HEK293 (cell line): ENCODE results near the gene RABEP1.

Experiments used
- CTCF ChIA-PET: fragments of 350-600 bp; formaldehyde crosslinking; extraction: SDS; loops from one replicate; lab custom pipeline; 2021; ENCODE audit warnings: antibody characterized with exemption; lab: Yijun Ruan, JAX
- POLR2A ChIA-PET: fragments of 300-600 bp; formaldehyde crosslinking; extraction: SDS; loops from one replicate; lab custom pipeline; 2020; ENCODE audit warnings: antibody characterized with exemption, inconsistent platforms; lab: Yijun Ruan, JAX
- H3K27ac ChIP-seq: fragments of 200-500 bp; sonication (Bioruptor generic); 2 replicates; pipeline ENCODE4 v1.5.1; 2014; ENCODE audit warnings: low read depth, low read length, control low read depth, inconsistent platforms; ENCODE audit errors: extremely low read depth
- H3K36me3 ChIP-seq, 2 experiments: fragments of 200-500 bp in 1 of 2; sonication (Bioruptor generic) in 1 of 2; 1 replicate in 1 of 2; 2 replicates in 1 of 2; pipeline ENCODE4 v1.5.1; 2014 to 2017; ENCODE audit warnings: inconsistent platforms in 2 of 2, low read length in 2 of 2; ENCODE audit not compliant: control insufficient read depth in 2 of 2, insufficient read depth in 1 of 2
- H3K4me1 ChIP-seq: fragments of 200-500 bp; sonication (Bioruptor generic); 2 replicates; pipeline ENCODE4 v1.5.1; 2014; ENCODE audit warnings: mild to moderate bottlenecking, low read length, inconsistent platforms; ENCODE audit not compliant: control insufficient read depth, insufficient read depth
- H3K4me3 ChIP-seq: 2 replicates; pipeline ENCODE4 v1.5.1; 2011; ENCODE audit warnings: low read depth, mild to moderate bottlenecking, control low read depth, low read length, moderate library complexity
- H3K9me3 ChIP-seq: fragments of 200-500 bp; sonication (Bioruptor generic); 2 replicates; pipeline ENCODE4 v1.5.1; 2014; ENCODE audit warnings: low read depth, low read length, inconsistent platforms; ENCODE audit not compliant: control insufficient read depth, insufficient read depth
- FEZF1 ChIP-seq: fragments of 450-650 bp; formaldehyde crosslinking; IDR thresholded peaks from 2 replicates; pipeline ENCODE4 v1.5.1; 2016; ENCODE audit warnings: missing biosample characterization, missing genetic modification characterization
- KLF16 ChIP-seq: fragments of 450-650 bp; formaldehyde crosslinking; IDR thresholded peaks from 2 replicates; pipeline ENCODE4 v1.5.1; 2017; ENCODE audit warnings: missing biosample characterization, missing genetic modification characterization
- OSR2 ChIP-seq: fragments of 450-650 bp; formaldehyde crosslinking; IDR thresholded peaks from 2 replicates; pipeline ENCODE4 v1.5.1; 2016; ENCODE audit warnings: missing biosample characterization, missing genetic modification characterization
- OVOL3 ChIP-seq: fragments of 450-650 bp; formaldehyde crosslinking; IDR thresholded peaks from 2 replicates; pipeline ENCODE4 v1.5.1; 2016; ENCODE audit warnings: missing biosample characterization, missing genetic modification characterization
- PRDM1 ChIP-seq: fragments of 450-650 bp; formaldehyde crosslinking; IDR thresholded peaks from 2 replicates; pipeline ENCODE4; 2016; ENCODE audit warnings: missing biosample characterization, missing genetic modification characterization
- PRDM6 ChIP-seq: fragments of 450-650 bp; formaldehyde crosslinking; IDR thresholded peaks from 2 replicates; pipeline ENCODE4 v1.5.1; 2017; ENCODE audit warnings: missing biosample characterization, missing genetic modification characterization
- ZBTB10 ChIP-seq: fragments of 450-650 bp; formaldehyde crosslinking; IDR thresholded peaks from 2 replicates; pipeline ENCODE4 v1.5.1; 2016; ENCODE audit warnings: missing biosample characterization, missing genetic modification characterization
- ZEB2 ChIP-seq: fragments of 450-650 bp; formaldehyde crosslinking; IDR thresholded peaks from 2 replicates; pipeline ENCODE4 v1.5.1; 2016; ENCODE audit warnings: missing biosample characterization, missing genetic modification characterization
- ZNF112 ChIP-seq: fragments of 450-650 bp; formaldehyde crosslinking; IDR thresholded peaks from 2 replicates; pipeline ENCODE4 v1.5.0; 2017; ENCODE audit warnings: missing biosample characterization, missing genetic modification characterization
- ZNF311 ChIP-seq: fragments of 450-650 bp; formaldehyde crosslinking; IDR thresholded peaks from 2 replicates; pipeline ENCODE4 v1.5.1; 2017; ENCODE audit warnings: missing biosample characterization, missing genetic modification characterization, borderline replicate concordance
- ZNF423 ChIP-seq: fragments of 450-650 bp; formaldehyde crosslinking; IDR thresholded peaks from 2 replicates; pipeline ENCODE4 v1.5.1; 2016; ENCODE audit warnings: missing biosample characterization, missing genetic modification characterization
- ZNF510 ChIP-seq: fragments of 450-650 bp; formaldehyde crosslinking; IDR thresholded peaks from 2 replicates; pipeline ENCODE4 v1.5.1; 2018; ENCODE audit warnings: mild to moderate bottlenecking, missing genetic modification characterization, missing biosample characterization; ENCODE audit not compliant: insufficient replicate concordance
- ZNF529 ChIP-seq: fragments of 450-650 bp; formaldehyde crosslinking; IDR thresholded peaks from 2 replicates; pipeline ENCODE4 v1.5.1; 2017; ENCODE audit warnings: missing genetic modification characterization, missing biosample characterization; ENCODE audit not compliant: insufficient replicate concordance
- ZNF560 ChIP-seq: fragments of 450-650 bp; formaldehyde crosslinking; IDR thresholded peaks from 2 replicates; pipeline ENCODE4 v1.5.1; 2017; ENCODE audit warnings: missing biosample characterization, missing genetic modification characterization, borderline replicate concordance
- ZNF629 ChIP-seq: fragments of 450-650 bp; formaldehyde crosslinking; IDR thresholded peaks from 2 replicates; pipeline ENCODE4 v1.5.1; 2017; ENCODE audit warnings: missing biosample characterization, missing genetic modification characterization
- ZNF654 ChIP-seq: fragments of 450-650 bp; formaldehyde crosslinking; IDR thresholded peaks from 2 replicates; pipeline ENCODE4 v1.5.1; 2016; ENCODE audit warnings: low read depth, missing biosample characterization, missing genetic modification characterization
- ZNF658 ChIP-seq: fragments of 450-650 bp; formaldehyde crosslinking; IDR thresholded peaks from 2 replicates; pipeline ENCODE4; 2016; ENCODE audit warnings: missing biosample characterization, missing genetic modification characterization
- ZSCAN18 ChIP-seq: fragments of 450-650 bp; formaldehyde crosslinking; IDR thresholded peaks from 2 replicates; pipeline ENCODE4 v1.5.1; 2016; ENCODE audit warnings: missing biosample characterization, missing genetic modification characterization
- TF ChIP-seq, protein P1 (sequence below): fragments of 450-650 bp; formaldehyde crosslinking; conservative IDR thresholded peaks from 2 replicates; pipeline ENCODE4 v1.5.1; 2016; ENCODE audit warnings: low read depth, missing biosample characterization, missing genetic modification characterization
- TF ChIP-seq, protein P2 (sequence below): fragments of 450-650 bp; formaldehyde crosslinking; IDR thresholded peaks from 2 replicates; pipeline ENCODE4 v1.5.1; 2017; ENCODE audit warnings: missing biosample characterization, missing genetic modification characterization

The RABEP1 gene

DNA sequence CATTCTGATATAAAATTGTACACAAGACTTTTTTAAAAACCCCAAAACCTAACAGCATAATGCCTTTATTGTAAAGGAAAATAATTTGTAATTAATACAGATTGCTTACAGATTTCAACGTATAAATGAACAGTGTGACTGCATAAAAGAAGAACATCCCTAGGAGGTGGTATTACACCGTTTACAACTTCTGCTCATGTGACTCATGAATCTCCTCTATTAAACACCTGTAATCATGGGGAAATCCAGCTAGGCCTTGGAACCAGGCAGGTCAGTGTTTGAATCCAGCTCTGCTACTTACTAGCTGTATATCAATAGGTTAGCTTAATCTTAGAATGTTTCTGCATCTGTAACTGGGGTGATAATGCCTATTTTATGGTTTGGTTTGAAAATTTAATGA, 15.2 kb downstream of the RABEP1 start:
- no peak overlapping the region for H3K27ac ChIP-seq
- TF ChIP-seq ZNF654 = peak; percentile 32
- no peak for TF ChIP-seq ZNF311 (tag by site-specific recombination)

DNA sequence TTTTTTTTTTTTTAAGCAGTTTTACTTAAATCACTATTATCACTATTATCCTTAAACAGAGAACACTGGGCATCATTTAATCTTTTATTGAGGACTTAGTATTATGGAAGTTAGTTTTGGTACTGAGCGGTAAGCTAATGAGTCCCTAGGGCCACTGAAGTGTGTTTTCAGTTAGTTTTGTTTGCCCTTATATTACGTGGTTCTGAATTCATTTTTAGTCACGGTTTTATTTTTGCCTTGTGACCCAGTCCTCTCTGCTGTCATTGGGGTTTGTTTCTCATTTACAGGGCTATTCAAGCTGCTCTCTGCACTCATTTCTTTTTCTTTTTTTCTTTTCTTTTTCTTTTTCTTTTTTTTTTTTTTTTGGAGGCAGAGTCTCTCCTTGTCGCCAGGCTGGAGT, 17.3 kb downstream of the RABEP1 start:
- H3K4me3 ChIP-seq = no peak overlapping the region
- ChIA-PET CTCF (interaction anchor here (0.6 kb wide), 1 partner anchor 297 kb away, joined by 3 read pairs; no protein-coding TSS in a partner anchor), POLR2A (no interaction called here)
- H3K4me1 ChIP-seq = peaks cover 20% of the 10 kb centered on the region
- no peak overlapping the region for H3K27ac ChIP-seq
- TF ChIP-seq ZEB2 (tag by site-specific recombination) (no peak), ZSCAN18 (tag by site-specific recombination) (no peak), OVOL3 (tag by site-specific recombination) (no peak), ZNF112 (no peak), OSR2 (tag by site-specific recombination) (peak; percentile 40), KLF16 (tag by site-specific recombination) (no peak), ZBTB10 (tag by site-specific recombination) (no peak), PRDM1 (tag by site-specific recombination) (no peak), ZNF658 (tag by site-specific recombination) (no peak), ZNF629 (tag by site-specific recombination) (peak; percentile 72), ZNF423 (no peak), ZNF560 (tag by site-specific recombination) (no peak), ZNF529 (tag by site-specific recombination) (no peak), FEZF1 (tag by site-specific recombination) (no peak), ZNF510 (tag by site-specific recombination) (no peak), PRDM6 (tag by site-specific recombination) (peak; percentile 83)
- TF ChIP-seq, protein P1, sequence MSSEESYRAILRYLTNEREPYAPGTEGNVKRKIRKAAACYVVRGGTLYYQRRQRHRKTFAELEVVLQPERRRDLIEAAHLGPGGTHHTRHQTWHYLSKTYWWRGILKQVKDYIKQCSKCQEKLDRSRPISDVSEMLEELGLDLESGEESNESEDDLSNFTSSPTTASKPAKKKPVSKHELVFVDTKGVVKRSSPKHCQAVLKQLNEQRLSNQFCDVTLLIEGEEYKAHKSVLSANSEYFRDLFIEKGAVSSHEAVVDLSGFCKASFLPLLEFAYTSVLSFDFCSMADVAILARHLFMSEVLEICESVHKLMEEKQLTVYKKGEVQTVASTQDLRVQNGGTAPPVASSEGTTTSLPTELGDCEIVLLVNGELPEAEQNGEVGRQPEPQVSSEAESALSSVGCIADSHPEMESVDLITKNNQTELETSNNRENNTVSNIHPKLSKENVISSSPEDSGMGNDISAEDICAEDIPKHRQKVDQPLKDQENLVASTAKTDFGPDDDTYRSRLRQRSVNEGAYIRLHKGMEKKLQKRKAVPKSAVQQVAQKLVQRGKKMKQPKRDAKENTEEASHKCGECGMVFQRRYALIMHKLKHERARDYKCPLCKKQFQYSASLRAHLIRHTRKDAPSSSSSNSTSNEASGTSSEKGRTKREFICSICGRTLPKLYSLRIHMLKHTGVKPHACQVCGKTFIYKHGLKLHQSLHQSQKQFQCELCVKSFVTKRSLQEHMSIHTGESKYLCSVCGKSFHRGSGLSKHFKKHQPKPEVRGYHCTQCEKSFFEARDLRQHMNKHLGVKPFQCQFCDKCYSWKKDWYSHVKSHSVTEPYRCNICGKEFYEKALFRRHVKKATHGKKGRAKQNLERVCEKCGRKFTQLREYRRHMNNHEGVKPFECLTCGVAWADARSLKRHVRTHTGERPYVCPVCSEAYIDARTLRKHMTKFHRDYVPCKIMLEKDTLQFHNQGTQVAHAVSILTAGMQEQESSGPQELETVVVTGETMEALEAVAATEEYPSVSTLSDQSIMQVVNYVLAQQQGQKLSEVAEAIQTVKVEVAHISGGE = no peak
- TF ChIP-seq, protein P2, sequence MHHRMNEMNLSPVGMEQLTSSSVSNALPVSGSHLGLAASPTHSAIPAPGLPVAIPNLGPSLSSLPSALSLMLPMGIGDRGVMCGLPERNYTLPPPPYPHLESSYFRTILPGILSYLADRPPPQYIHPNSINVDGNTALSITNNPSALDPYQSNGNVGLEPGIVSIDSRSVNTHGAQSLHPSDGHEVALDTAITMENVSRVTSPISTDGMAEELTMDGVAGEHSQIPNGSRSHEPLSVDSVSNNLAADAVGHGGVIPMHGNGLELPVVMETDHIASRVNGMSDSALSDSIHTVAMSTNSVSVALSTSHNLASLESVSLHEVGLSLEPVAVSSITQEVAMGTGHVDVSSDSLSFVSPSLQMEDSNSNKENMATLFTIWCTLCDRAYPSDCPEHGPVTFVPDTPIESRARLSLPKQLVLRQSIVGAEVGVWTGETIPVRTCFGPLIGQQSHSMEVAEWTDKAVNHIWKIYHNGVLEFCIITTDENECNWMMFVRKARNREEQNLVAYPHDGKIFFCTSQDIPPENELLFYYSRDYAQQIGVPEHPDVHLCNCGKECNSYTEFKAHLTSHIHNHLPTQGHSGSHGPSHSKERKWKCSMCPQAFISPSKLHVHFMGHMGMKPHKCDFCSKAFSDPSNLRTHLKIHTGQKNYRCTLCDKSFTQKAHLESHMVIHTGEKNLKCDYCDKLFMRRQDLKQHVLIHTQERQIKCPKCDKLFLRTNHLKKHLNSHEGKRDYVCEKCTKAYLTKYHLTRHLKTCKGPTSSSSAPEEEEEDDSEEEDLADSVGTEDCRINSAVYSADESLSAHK (tag by site-specific recombination) = no peak
- H3K36me3 ChIP-seq = peaks cover 0 to 14% of the 10 kb centered on the region in 2 experiments; a peak in 1 of 3 replicates
- no peaks in the 10 kb centered on the region for H3K9me3 ChIP-seq

More for the DNA sequence above, 15.2 kb downstream of the RABEP1 start:
- Histone ChIP-seq H3K4me3 (no peak overlapping the region), H3K4me1 (peaks cover 20% of the 10 kb centered on the region), H3K9me3 (no peaks in the 10 kb centered on the region), H3K36me3 (peaks cover 4 to 14% of the 10 kb centered on the region in 2 experiments; a peak in 2 of 3 replicates)
- ChIA-PET POLR2A (interaction anchor here (0.5 to 2.6 kb wide), 3 partner anchors 13 to 276 kb away, joined by 4 to 10 read pairs (median 7); partner anchors contain the start of gene RABEP1), CTCF (interaction anchor here (1.3 to 3.6 kb wide), 4 partner anchors 10 to 142 kb away, joined by 4 to 33 read pairs (median 6); partner anchors contain the start of gene C1QBP)
